GM12878 (cell line): ENCODE measurements around the gene PANX2. TPM values are rescaled to one million over a fixed set of nuclear protein-coding genes. Genes with fewer than 3 reads are reported as not detected.

ENCODE experiments used
- ATF3 ChIP-seq: IDR thresholded peaks from 2 replicates; pipeline ENCODE4 v1.6.1; 2011; ENCODE audit warnings: low read depth, mild to moderate bottlenecking, low read length, moderate library complexity, borderline replicate concordance; ENCODE audit errors: extremely low read depth
- BCL11A ChIP-seq: IDR thresholded peaks from 2 replicates; pipeline ENCODE4 v1.6.1; 2011; ENCODE audit warnings: low read depth, low read length
- BMI1 ChIP-seq: fragments of 450-650 bp; IDR thresholded peaks from 2 replicates; pipeline ENCODE4 v1.6.1; 2016; ENCODE audit warnings: mild to moderate bottlenecking, moderate library complexity, borderline replicate concordance
- CEBPB ChIP-seq, 2 experiments: fragments of 150-350 bp in 1 of 2; IDR thresholded peaks; 2 replicates each; pipeline ENCODE4 v1.6.1; 2012 to 2014; ENCODE audit warnings: low read depth in 2 of 2, low read length in 2 of 2, borderline replicate concordance in 1 of 2, inconsistent platforms in 1 of 2
- E2F4 ChIP-seq: IDR thresholded peaks from 2 replicates; pipeline ENCODE4 v1.6.1; 2012; ENCODE audit warnings: low read depth, low read length, improper control_type of control experiment
- E4F1 ChIP-seq: fragments of 450-650 bp; IDR thresholded peaks from 2 replicates; pipeline ENCODE4 v1.6.1; 2018; ENCODE audit warnings: borderline replicate concordance, mild to moderate bottlenecking; ENCODE audit not compliant: partially characterized antibody
- GABPA ChIP-seq: IDR thresholded peaks from 2 replicates; pipeline ENCODE4 v1.6.1; 2014; ENCODE audit warnings: antibody characterized with exemption, low read depth, mild to moderate bottlenecking, inconsistent platforms
- HDAC2 ChIP-seq: fragments of 200-600 bp; sonication (generic); IDR thresholded peaks from 2 replicates; pipeline ENCODE4 v1.6.1; 2017
- IRF4 ChIP-seq: IDR thresholded peaks from 2 replicates; pipeline ENCODE4 v1.6.1; 2011; ENCODE audit warnings: low read depth, low read length
- MYB ChIP-seq: fragments of 150-350 bp; IDR thresholded peaks from 2 replicates; pipeline ENCODE4 v1.6.1; 2014; ENCODE audit warnings: mild to moderate bottlenecking, low read depth, low read length, borderline replicate concordance
- MYC ChIP-seq: IDR thresholded peaks from 2 replicates; pipeline ENCODE4 v1.6.1; 2011; ENCODE audit warnings: mild to moderate bottlenecking, low read length, moderate library complexity, inconsistent platforms; ENCODE audit not compliant: insufficient read depth, insufficient replicate concordance, insufficient read length, severe bottlenecking
- NBN ChIP-seq: fragments of 450-650 bp; IDR thresholded peaks from 2 replicates; pipeline ENCODE4 v1.6.1; 2016
- NFIC ChIP-seq: IDR thresholded peaks from 2 replicates; pipeline ENCODE4 v1.6.1; 2012; ENCODE audit warnings: low read depth, mild to moderate bottlenecking, inconsistent platforms, low read length, moderate library complexity
- NRF1 ChIP-seq: conservative IDR thresholded peaks from 2 replicates; pipeline ENCODE4 v1.6.1; 2011; ENCODE audit warnings: mild to moderate bottlenecking, low read depth, low read length, improper control_type of control experiment
- PAX8 ChIP-seq: fragments of 450-650 bp; IDR thresholded peaks from 2 replicates; pipeline ENCODE4 v1.6.1; 2017; ENCODE audit warnings: mild to moderate bottlenecking, moderate library complexity
- POLR2AphosphoS5 ChIP-seq: IDR thresholded peaks from 2 replicates; pipeline ENCODE4 v1.6.1; 2011; ENCODE audit warnings: mild to moderate bottlenecking, low read length, inconsistent platforms
- RELA ChIP-seq: fragments of 450-650 bp; IDR thresholded peaks from 2 replicates; pipeline ENCODE4 v1.8.0; 2014; ENCODE audit warnings: borderline replicate concordance; ENCODE audit not compliant: partially characterized antibody
- SMARCA5 ChIP-seq: fragments of 450-650 bp; IDR thresholded peaks from 2 replicates; pipeline ENCODE4 v1.6.1; 2017; ENCODE audit warnings: mild to moderate bottlenecking
- SP1 ChIP-seq: IDR thresholded peaks from one replicate; pipeline ENCODE4 v1.6.1; 2011; ENCODE audit warnings: low read depth, low read length
- SUZ12 ChIP-seq: fragments of 200-600 bp; sonication (generic); IDR thresholded peaks from one replicate; pipeline ENCODE4 v1.6.1; 2018; ENCODE audit warnings: antibody characterized with exemption, mild to moderate bottlenecking; ENCODE audit not compliant: unreplicated experiment
- TBL1XR1 ChIP-seq: IDR thresholded peaks from 2 replicates; pipeline ENCODE4 v1.6.1; 2012; ENCODE audit warnings: low read depth, low read length, improper control_type of control experiment
- TCF7 ChIP-seq: IDR thresholded peaks from 2 replicates; pipeline ENCODE4 v1.6.1; 2014; ENCODE audit warnings: antibody characterized with exemption, borderline replicate concordance
- ZNF592 ChIP-seq: fragments of 450-650 bp; IDR thresholded peaks from 2 replicates; pipeline ENCODE4 v1.6.1; 2017; ENCODE audit warnings: mild to moderate bottlenecking, moderate library complexity
- ZZZ3 ChIP-seq: IDR thresholded peaks from 2 replicates; pipeline ENCODE4 v1.6.1; 2011; ENCODE audit warnings: low read depth; ENCODE audit not compliant: control insufficient read depth, insufficient read length
- polyA plus RNA-seq, 11 experiments: library from polyadenylated mRNA; depleted of rRNA in 4 of 11; unstranded in 6 of 11; stranded (reverse) in 5 of 11; fragments of >200 nt; fragmentation: Nextera tagmentation in 4 of 11; fragmentation: Illumina TruSeq in 1 of 11; extraction: Ambion mirVana in 4 of 11; extraction: Trizol in 1 of 11; gene quantifications; 1 replicate in 1 of 11; 2 replicates in 10 of 11; pipeline versions ENCODE4 v1.2.1 to v1.2.3, GENCODE V29; 2011 to 2016; ENCODE audit warnings: inconsistent platforms in 2 of 11, missing spikeins in 2 of 11, low read depth in 1 of 11
- total RNA-seq, 4 experiments: library from RNA; depleted of rRNA in 3 of 4; stranded (reverse); fragments of >200 nt in 3 of 4; fragmentation: Illumina TruSeq in 1 of 4; extraction: Trizol in 1 of 4; gene quantifications; 2 replicates each; pipeline versions ENCODE4 v1.2.1 to v1.2.3, GENCODE V29; 2013 to 2021

PANX2 gene
- total and polyA plus RNA-seq, 10 of the 15 experiments (the other 5 are each of a cell fraction or from before 2014, with no cell fraction given), result 0.04 to 0.44 (median 0.17) TPM; not detected in 5

- TF ChIP-seq IRF4 (no peak), POLR2AphosphoS5 (no peak), E2F4 (no peak), NRF1 (no peak), SP1 (peak; percentile 74), MYC (no peak), SUZ12 (no peak), ZZZ3 (no peak), ZNF592 (no peak), SMARCA5 (no peak; the same call in 1 of the 2 replicates), GABPA (peak; percentile 89), MYB (no peak), NFIC (no peak), E4F1 (no peak), BCL11A (no peak), TCF7 (no peak), TBL1XR1 (no peak), CEBPB (IDR thresholded peaks at IDR 0.05; ENCODE audit: borderline replicate concordance in 1 of 2, low read depth in 2 of 2, low read length in 2 of 2) (no peak), BMI1 (no peak), ATF3 (no peak), PAX8 (no peak), NBN (no peak), HDAC2 (no peak), RELA (no peak)
These were observed 30.1 kb downstream of the PANX2 start, which contains the start of gene SELENOO (continued) for GRCh38 chr22:50200461-50201190.
